HepG2 (cell line): ENCODE results near the gene ECSIT. TPM values are rescaled to one million over a fixed set of nuclear protein-coding genes. Genes with fewer than 3 reads are reported as not detected.

Experiments
- ATAC-seq: fragments of 200-7000 bp; cut with Tn5 transposase; 3 replicates; pipeline ENCODE4 v1.9.1; 2020; ENCODE audit warnings: mild to moderate bottlenecking, moderate library complexity
- BruUV-seq: library from RNA; stranded (reverse); fragments of 400-500 nt; replicated peaks from 2 replicates; lab custom pipeline; 2021; lab: Mats Ljungman, UMichigan
- CTCF ChIA-PET: fragments of 300-600 bp; formaldehyde crosslinking; extraction: SDS; loops from one replicate; lab custom pipeline; 2021; ENCODE audit warnings: low total read pairs, inconsistent platforms, low intra/inter-chr PET ratio; lab: Yijun Ruan, JAX
- POLR2A ChIA-PET: fragments of 350-600 bp; sonication (Branson Sonifier 250); formaldehyde crosslinking; loops from one replicate; lab custom pipeline; 2020; ENCODE audit warnings: antibody characterized with exemption, inconsistent platforms; lab: Yijun Ruan, JAX
- DNase-seq: peaks from one replicate; pipeline ENCODE4 v3.0.0-alpha.2; 2015; ENCODE audit warnings: low spot score
- FAIRE-seq: peaks from 3 replicates; lab custom pipeline; 2011; peaks lifted over from hg19 to GRCh38; lab: Jason Lieb, UNC
- H2AFZ ChIP-seq: one replicate; pipeline ENCODE4 v1.6.1; 2011; ENCODE audit warnings: low read length, inconsistent platforms
- H3K27ac ChIP-seq: fragments of 300-600 bp; 3 replicates; pipeline ENCODE4 v1.8.0; 2011; ENCODE audit warnings: mixed run types, mild to moderate bottlenecking, mixed read lengths, low read length, inconsistent platforms; ENCODE audit not compliant: insufficient read depth; ENCODE audit errors: extremely low read length
- H3K27me3 ChIP-seq, 2 experiments: fragments of 200-600 bp in 1 of 2; 2 replicates in 1 of 2; 3 replicates in 1 of 2; pipeline versions ENCODE4 v1.6.0 to v1.8.0; 2011; ENCODE audit warnings: low read length in 2 of 2, mild to moderate bottlenecking in 2 of 2, moderate library complexity in 2 of 2, inconsistent platforms in 1 of 2; ENCODE audit not compliant: insufficient read depth in 2 of 2, control insufficient read depth in 1 of 2
- H3K36me3 ChIP-seq, 2 experiments: fragments of 200-600 bp in 1 of 2; replicated peaks in 1 of 2; 2 replicates in 1 of 2; 3 replicates in 1 of 2; pipeline versions ENCODE4 v1.5.1 to v1.8.0; 2011; ENCODE audit warnings: low read length in 2 of 2, inconsistent platforms in 1 of 2; ENCODE audit not compliant: insufficient read depth in 2 of 2, control insufficient read depth in 1 of 2
- H3K4me1 ChIP-seq: 2 replicates; pipeline ENCODE4 v1.5.1; 2012; ENCODE audit warnings: low read length, inconsistent platforms; ENCODE audit not compliant: insufficient read depth
- H3K4me2 ChIP-seq: 2 replicates; pipeline ENCODE4 v1.6.0; 2011; ENCODE audit warnings: low read depth, low read length, inconsistent platforms
- H3K4me3 ChIP-seq, 3 experiments: fragments of 200-600 bp in 1 of 3; sonication (generic), shearing (Covaris generic) in 1 of 3; replicated peaks in 1 of 3; 2 replicates each; pipeline ENCODE4 v1.5.1; 2011 to 2016; ENCODE audit warnings: low read length in 3 of 3, inconsistent platforms in 2 of 3, low read depth in 2 of 3, mild to moderate bottlenecking in 2 of 3, control low read depth in 1 of 3, mixed read lengths in 1 of 3; ENCODE audit not compliant: insufficient read depth in 1 of 3
- H3K79me2 ChIP-seq: one replicate; pipeline ENCODE4 v1.6.1; 2011; ENCODE audit warnings: low read length, inconsistent platforms; ENCODE audit not compliant: insufficient read depth
- H3K9ac ChIP-seq: 2 replicates; pipeline ENCODE4 v1.6.0; 2011; ENCODE audit warnings: mild to moderate bottlenecking, low read depth, low read length, inconsistent platforms; ENCODE audit not compliant: insufficient read depth
- H3K9me3 ChIP-seq: 2 replicates; pipeline ENCODE4 v1.5.1; 2012; ENCODE audit warnings: mild to moderate bottlenecking, low read length
- H4K20me1 ChIP-seq: 2 replicates; pipeline ENCODE4 v1.6.0; 2011; ENCODE audit warnings: inconsistent platforms, mild to moderate bottlenecking, low read length, moderate library complexity; ENCODE audit not compliant: insufficient read depth
- ARNTL ChIP-seq: sonication (generic); formaldehyde crosslinking; IDR thresholded peaks from 2 replicates; pipeline ENCODE4 v1.4.0; 2020; ENCODE audit warnings: mild to moderate bottlenecking, missing genetic modification reagents
- CEBPB ChIP-seq: IDR thresholded peaks from 2 replicates; pipeline ENCODE4 v1.6.1; 2011; ENCODE audit warnings: low read depth, low read length, improper control_type of control experiment, borderline replicate concordance
- CEBPG ChIP-seq: IDR thresholded peaks from 2 replicates; pipeline ENCODE4 v1.6.1; 2016
- FOXO1 ChIP-seq: sonication (generic); formaldehyde crosslinking; IDR thresholded peaks from 2 replicates; pipeline ENCODE4 v1.4.0; 2020; ENCODE audit warnings: missing genetic modification reagents
- GATAD2A ChIP-seq: IDR thresholded peaks from 2 replicates; pipeline ENCODE4 v1.6.1; 2016
- HNF4A ChIP-seq: sonication (generic); formaldehyde crosslinking; IDR thresholded peaks from 2 replicates; pipeline ENCODE4 v1.4.0; 2020; ENCODE audit warnings: missing genetic modification reagents
- KDM5B ChIP-seq: sonication (generic); formaldehyde crosslinking; IDR thresholded peaks from 2 replicates; pipeline ENCODE4 v1.4.0; 2020; ENCODE audit warnings: missing genetic modification reagents, mild to moderate bottlenecking, borderline replicate concordance
- PITX1 ChIP-seq: sonication (generic); formaldehyde crosslinking; IDR thresholded peaks from 2 replicates; pipeline ENCODE4 v1.5.1; 2020; ENCODE audit warnings: mild to moderate bottlenecking, missing genetic modification reagents
- RARA ChIP-seq: IDR thresholded peaks from 2 replicates; pipeline ENCODE4 v1.6.1; 2016; ENCODE audit warnings: missing genetic modification reagents, missing compliant biosample characterization
- SALL1 ChIP-seq: sonication (generic); formaldehyde crosslinking; IDR thresholded peaks from 2 replicates; pipeline ENCODE4 v1.8.0; 2022; ENCODE audit warnings: mild to moderate bottlenecking, missing genetic modification reagents
- SIN3A ChIP-seq: IDR thresholded peaks from 2 replicates; pipeline ENCODE4 v1.6.1; 2011; ENCODE audit warnings: low read depth, mild to moderate bottlenecking, control low read depth, low read length, borderline replicate concordance
- TARDBP ChIP-seq: sonication (generic); formaldehyde crosslinking; IDR thresholded peaks from 2 replicates; pipeline ENCODE4 v1.8.0; 2022; ENCODE audit warnings: mild to moderate bottlenecking, missing genetic modification reagents
- TEAD2 ChIP-seq: sonication (generic); formaldehyde crosslinking; IDR thresholded peaks from 2 replicates; pipeline ENCODE4 v1.9.0; 2021; ENCODE audit warnings: missing genetic modification reagents
- ZBTB42 ChIP-seq: sonication (generic); formaldehyde crosslinking; IDR thresholded peaks from 2 replicates; pipeline ENCODE4 v1.5.0; 2020; ENCODE audit warnings: mild to moderate bottlenecking, missing genetic modification reagents
- ZMYM2 ChIP-seq: sonication (generic); formaldehyde crosslinking; IDR thresholded peaks from 2 replicates; pipeline ENCODE4 v1.8.0; 2022; ENCODE audit warnings: mild to moderate bottlenecking, missing genetic modification reagents
- ZMYM3 ChIP-seq: sonication (generic); formaldehyde crosslinking; IDR thresholded peaks from 2 replicates; pipeline ENCODE4 v1.5.1; 2020; ENCODE audit warnings: mild to moderate bottlenecking, missing genetic modification reagents
- ZNF121 ChIP-seq: sonication (generic); formaldehyde crosslinking; IDR thresholded peaks from 2 replicates; pipeline ENCODE4 v1.5.0; 2020; ENCODE audit warnings: mild to moderate bottlenecking, missing genetic modification reagents
- ZNF180 ChIP-seq: sonication (generic); formaldehyde crosslinking; IDR thresholded peaks from 2 replicates; pipeline ENCODE4 v1.4.0; 2020; ENCODE audit warnings: low read depth, missing genetic modification reagents, borderline replicate concordance
- ZNF629 ChIP-seq: sonication (generic); formaldehyde crosslinking; conservative IDR thresholded peaks from 2 replicates; pipeline ENCODE4 v1.5.0; 2020; ENCODE audit warnings: missing genetic modification reagents
- ZNF773 ChIP-seq: sonication (generic); formaldehyde crosslinking; IDR thresholded peaks from 2 replicates; pipeline ENCODE4 v1.4.0; 2020; ENCODE audit warnings: missing genetic modification reagents, borderline replicate concordance
- whole genome bisulfite sequencing: methylation state at CpG from one replicate; pipeline ENCODE4 v1.1.6; 2017; ENCODE audit warnings: low lambda C conversion rate; 5-methylcytosine and 5-hydroxymethylcytosine counted together
- in situ Hi-C: cut with HindIII; loops from 2 replicates; pipeline ENCODE4 v1.10.0; 2017; ENCODE audit warnings: low pct_unique_long_range_greater_than_20kb; ENCODE audit not compliant: extremely low pct_ligation_motif_present
- intact Hi-C: fragments of 100-400 bp; cut with micrococcal nuclease; formaldehyde crosslinking; loops from one replicate; pipeline ENCODE4 v1.10.0; 2022; ENCODE audit not compliant: unreplicated experiment
- polyA plus RNA-seq, 8 experiments: library from polyadenylated mRNA; depleted of rRNA in 3 of 8; stranded (reverse) in 7 of 8; unstranded in 1 of 8; fragments of >200 nt; fragmentation: Illumina TruSeq in 4 of 8; extraction: Trizol in 4 of 8; gene quantifications; 2 replicates each; pipeline versions ENCODE4 v1.2.1 to v1.2.3, GENCODE V29; 2011 to 2016; ENCODE audit warnings: low read depth in 4 of 8, missing spikeins in 1 of 8, mixed read lengths in 1 of 8; ENCODE audit not compliant: insufficient read depth in 1 of 8
- total RNA-seq, 5 experiments: library from RNA; depleted of rRNA; stranded (reverse); fragments of >200 nt; fragmentation: Illumina TruSeq; extraction: Trizol; gene quantifications; 2 replicates each; pipeline ENCODE4 v1.2.3, GENCODE V29; 2016; ENCODE audit warnings: low read depth in 1 of 5
- TF ChIP-seq, protein P1 (sequence below): sonication (generic); formaldehyde crosslinking; IDR thresholded peaks from 2 replicates; pipeline ENCODE4 v1.4.0; 2020; ENCODE audit warnings: missing genetic modification reagents
- TF ChIP-seq, protein P2 (sequence below): IDR thresholded peaks from 2 replicates; pipeline ENCODE4 v1.4.0; 2020; ENCODE audit warnings: mild to moderate bottlenecking, missing genetic modification reagents

The ECSIT gene
- total and polyA plus RNA-seq, 2 of the 13 experiments (the other 11 are each of a cell fraction or from before 2014, with no cell fraction given): 36.4 to 62.3 TPM

DNA sequence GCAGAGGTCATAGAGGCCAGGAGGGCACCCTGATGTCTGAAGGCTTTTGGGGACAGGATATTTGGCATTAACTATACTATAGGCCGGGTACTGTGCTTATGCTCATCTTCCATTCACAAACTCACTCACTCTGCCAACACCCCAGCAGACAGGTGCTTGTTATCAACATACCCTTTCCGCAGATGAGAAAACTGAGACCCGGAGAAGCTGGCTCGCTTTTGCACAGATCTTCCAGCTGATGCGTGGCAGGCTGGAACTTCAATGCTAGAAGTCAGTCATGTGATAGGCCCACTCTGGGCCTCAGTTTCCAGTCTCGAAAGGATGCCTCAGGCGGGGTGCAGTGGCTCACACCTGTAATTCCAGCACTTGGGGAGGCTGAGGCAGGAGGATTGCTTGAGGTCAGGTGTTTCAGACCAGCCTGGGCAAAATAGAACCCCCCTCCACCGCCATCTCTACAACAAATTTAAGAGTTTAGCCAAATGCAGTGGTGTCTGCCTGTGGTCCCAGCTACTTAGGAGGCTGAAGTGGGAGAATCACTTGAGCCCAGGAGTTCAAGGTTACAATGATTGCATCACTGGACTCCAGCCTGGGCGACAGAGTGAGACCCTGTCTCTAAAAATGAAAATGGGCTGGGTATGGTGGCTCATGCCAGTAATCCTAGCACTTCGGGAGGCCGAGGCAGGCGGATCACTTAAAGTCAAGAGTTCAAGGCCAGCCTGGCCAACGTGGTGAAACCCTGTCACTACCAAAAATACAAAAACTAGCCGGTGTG is 19.2 kb upstream of the ECSIT start:
- H3K27ac ChIP-seq: no peak overlapping the region
- no peaks in the 10 kb centered on the region for H3K79me2 ChIP-seq
- no peaks in the 10 kb centered on the region for H3K9me3 ChIP-seq
- no TSS peak for BruUV-seq
- H3K4me2 ChIP-seq: peak overlapping the region; percentile 18; the same call in 1 of the 2 replicates
- FAIRE-seq (no peak), ATAC-seq (no peak), DNase-seq (no peak)
- WGBS: 40% methylated on average over 13 of the region's 14 CpGs
- H3K4me1 ChIP-seq: peaks cover 12% of the 10 kb centered on the region
- no peak overlapping the region for H3K9ac ChIP-seq
- CTCF ChIA-PET: no interaction called here
- H4K20me1 ChIP-seq: no peaks in the 10 kb centered on the region
- no peak overlapping the region for H2AFZ ChIP-seq
- no peak overlapping the region for H3K4me3 ChIP-seq
- H3K36me3 ChIP-seq: no peaks in the 10 kb centered on the region; a peak in 3 of 5 replicates
- TF ChIP-seq FOXO1 (CRISPR knock-in tag) (0 out of 2 replicates have a peak, but pooled peaks have one; percentile 25), ZMYM2 (0 out of 2 replicates have a peak, but pooled peaks have one; percentile 45), CEBPB (peak; percentile 71), KDM5B (0 out of 2 replicates have a peak, but pooled peaks have one; percentile 38), RARA (CRISPR knock-in tag) (peak; percentile 60), ZNF629 (CRISPR knock-in tag) (peak; percentile 79), SIN3A (no peak), PITX1 (no peak), HNF4A (CRISPR knock-in tag) (peak; percentile 43; the same call in 1 of the 2 replicates), CEBPG (peak; percentile 79), ZBTB42 (CRISPR knock-in tag) (no peak), ZNF121 (peak; percentile 88), TEAD2 (no peak), ZMYM3 (CRISPR knock-in tag) (0 out of 2 replicates have a peak, but pooled peaks have one; percentile 19), ARNTL (no peak), GATAD2A (CRISPR knock-in tag) (0 out of 2 replicates have a peak, but pooled peaks have one; percentile 36), TARDBP (CRISPR knock-in tag) (no peak), ZNF180 (no peak), ZNF773 (CRISPR knock-in tag) (no peak), SALL1 (CRISPR knock-in tag) (0 out of 2 replicates have a peak, but pooled peaks have one; percentile 8)
- TF ChIP-seq, protein P1, sequence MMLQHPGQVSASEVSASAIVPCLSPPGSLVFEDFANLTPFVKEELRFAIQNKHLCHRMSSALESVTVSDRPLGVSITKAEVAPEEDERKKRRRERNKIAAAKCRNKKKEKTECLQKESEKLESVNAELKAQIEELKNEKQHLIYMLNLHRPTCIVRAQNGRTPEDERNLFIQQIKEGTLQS (CRISPR knock-in tag): peak; percentile 51; the same call in 1 of the 2 replicates
- TF ChIP-seq, protein P2, sequence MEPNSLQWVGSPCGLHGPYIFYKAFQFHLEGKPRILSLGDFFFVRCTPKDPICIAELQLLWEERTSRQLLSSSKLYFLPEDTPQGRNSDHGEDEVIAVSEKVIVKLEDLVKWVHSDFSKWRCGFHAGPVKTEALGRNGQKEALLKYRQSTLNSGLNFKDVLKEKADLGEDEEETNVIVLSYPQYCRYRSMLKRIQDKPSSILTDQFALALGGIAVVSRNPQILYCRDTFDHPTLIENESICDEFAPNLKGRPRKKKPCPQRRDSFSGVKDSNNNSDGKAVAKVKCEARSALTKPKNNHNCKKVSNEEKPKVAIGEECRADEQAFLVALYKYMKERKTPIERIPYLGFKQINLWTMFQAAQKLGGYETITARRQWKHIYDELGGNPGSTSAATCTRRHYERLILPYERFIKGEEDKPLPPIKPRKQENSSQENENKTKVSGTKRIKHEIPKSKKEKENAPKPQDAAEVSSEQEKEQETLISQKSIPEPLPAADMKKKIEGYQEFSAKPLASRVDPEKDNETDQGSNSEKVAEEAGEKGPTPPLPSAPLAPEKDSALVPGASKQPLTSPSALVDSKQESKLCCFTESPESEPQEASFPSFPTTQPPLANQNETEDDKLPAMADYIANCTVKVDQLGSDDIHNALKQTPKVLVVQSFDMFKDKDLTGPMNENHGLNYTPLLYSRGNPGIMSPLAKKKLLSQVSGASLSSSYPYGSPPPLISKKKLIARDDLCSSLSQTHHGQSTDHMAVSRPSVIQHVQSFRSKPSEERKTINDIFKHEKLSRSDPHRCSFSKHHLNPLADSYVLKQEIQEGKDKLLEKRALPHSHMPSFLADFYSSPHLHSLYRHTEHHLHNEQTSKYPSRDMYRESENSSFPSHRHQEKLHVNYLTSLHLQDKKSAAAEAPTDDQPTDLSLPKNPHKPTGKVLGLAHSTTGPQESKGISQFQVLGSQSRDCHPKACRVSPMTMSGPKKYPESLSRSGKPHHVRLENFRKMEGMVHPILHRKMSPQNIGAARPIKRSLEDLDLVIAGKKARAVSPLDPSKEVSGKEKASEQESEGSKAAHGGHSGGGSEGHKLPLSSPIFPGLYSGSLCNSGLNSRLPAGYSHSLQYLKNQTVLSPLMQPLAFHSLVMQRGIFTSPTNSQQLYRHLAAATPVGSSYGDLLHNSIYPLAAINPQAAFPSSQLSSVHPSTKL: peak; percentile 22; the same call in 1 of the 2 replicates
- intact Hi-C loops (no loop called here), in situ Hi-C loops (no loop called here)
- POLR2A ChIA-PET: interaction anchor here (1.3 to 1.4 kb wide), 2 partner anchors 11 to 12 kb away, joined by 3 to 7 read pairs; partner anchors contain the start of gene ELOF1
- no peaks in the 10 kb centered on the region for H3K27me3 ChIP-seq
